ENCODE data around the gene VARS2.

VARS2 gene

DNA sequence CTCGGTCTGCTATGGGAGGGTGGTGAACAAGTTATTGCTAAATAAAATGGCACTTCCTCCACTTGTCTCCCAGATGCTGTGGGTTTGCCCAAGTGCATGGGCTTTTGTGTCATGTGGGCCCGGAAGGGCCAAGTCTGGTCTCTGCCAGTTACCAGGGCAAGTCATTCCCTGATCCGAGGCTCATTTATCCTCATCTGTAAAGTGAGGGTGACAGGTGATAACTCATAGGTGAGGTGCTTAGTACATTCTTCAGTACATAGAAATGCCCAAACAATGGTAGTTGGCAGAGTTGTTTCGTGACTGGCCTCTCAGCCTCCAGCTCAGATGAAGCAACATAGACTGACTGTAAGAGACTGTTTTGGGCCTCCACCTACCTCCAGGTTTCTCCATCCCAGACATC, 24.7 kb downstream of the VARS2 start:
- Mint-ChIP-seq H3K4me1 (peaks cover 0 to 5% of the 10 kb centered on the region in 2 donors), H3K27me3 (peaks cover 68 to 81% of the 10 kb centered on the region in 2 donors), H3K4me3 (no peak overlapping the region), H3K27ac (no peak overlapping the region), H3K9me3 (no peaks in the 10 kb centered on the region), H3K36me3 (no peaks in the 10 kb centered on the region)
- ATAC-seq (replicated peaks) (no peak), DNase-seq (no peak)

DNA sequence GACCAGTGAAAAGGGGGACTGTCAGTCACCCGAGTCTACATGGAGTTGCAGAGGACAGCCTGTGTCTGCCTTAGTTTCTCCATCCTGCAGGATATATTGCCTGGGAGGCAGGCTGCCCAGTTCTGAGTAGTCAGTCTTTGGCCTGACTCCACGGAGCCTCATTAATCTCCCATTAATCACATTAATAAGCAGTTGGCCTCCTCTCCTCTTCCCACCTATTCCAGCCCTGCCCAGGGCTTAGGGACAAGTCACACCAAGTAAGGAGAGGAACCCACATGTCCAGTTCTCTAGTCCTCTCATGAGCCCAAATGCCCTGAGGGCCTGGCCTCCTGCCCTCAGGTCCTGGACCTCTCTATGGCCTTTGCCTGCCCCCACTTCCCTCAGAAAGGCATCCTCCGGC, 25.4 kb downstream of the VARS2 start:
- Mint-ChIP-seq H3K4me3 (no peak overlapping the region), H3K36me3 (no peaks in the 10 kb centered on the region), H3K27ac (no peak overlapping the region), H3K27me3 (peaks cover 74 to 88% of the 10 kb centered on the region in 2 donors), H3K4me1 (peaks cover 0 to 5% of the 10 kb centered on the region in 2 donors), H3K9me3 (no peaks in the 10 kb centered on the region)
- DNase-seq (no peak), ATAC-seq (replicated peaks) (no peak)

DNA sequence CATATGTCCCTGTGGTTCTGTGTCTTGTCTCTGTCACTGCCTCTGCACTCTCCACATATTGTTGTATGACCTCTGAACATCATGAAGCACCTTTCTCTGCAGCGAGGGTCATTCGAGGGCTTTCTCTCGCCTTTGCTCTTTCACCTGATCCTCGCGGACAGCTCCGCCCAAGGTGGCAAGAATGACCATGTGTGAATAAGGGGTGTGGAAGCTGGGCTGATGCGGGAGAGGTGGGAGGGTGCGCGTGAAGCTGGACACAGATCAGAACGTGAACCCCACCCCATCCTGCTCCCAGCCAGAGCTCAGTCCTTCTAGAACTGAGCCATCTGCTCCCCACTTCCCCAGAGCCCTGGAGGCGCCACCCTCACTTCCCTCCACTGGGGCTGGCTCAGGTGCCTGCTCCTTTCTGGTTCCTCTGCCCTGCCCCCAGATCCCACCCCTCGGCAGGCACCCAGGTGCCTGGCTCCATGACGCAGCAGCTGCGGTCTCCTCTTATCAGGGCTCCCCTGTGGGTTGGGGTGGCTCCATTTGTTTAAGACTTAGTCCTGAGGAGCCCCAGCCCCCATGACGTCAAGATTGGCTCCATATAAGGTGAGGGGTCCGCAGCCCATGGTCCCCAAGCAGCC, 26.4 kb downstream of the VARS2 start, which contains the start of gene MUCL3:
Gene MUCL3, plus strand, starts transcription at position 613 of the 626 bp plus-strand sequence. CDS start 27 bp downstream, outside the sequence.
- Mint-ChIP-seq H3K27ac (no peak within 1 kb of the TSS), H3K36me3 (no peaks in the 10 kb centered on the region), H3K9me3 (no peaks in the 10 kb centered on the region), H3K4me1 (peaks cover 0 to 5% of the 10 kb centered on the region in 2 donors), H3K27me3 (peaks cover 66 to 84% of the 10 kb centered on the region in 2 donors), H3K4me3 (no peak within 1 kb of the TSS)
- DNase-seq (no peak), ATAC-seq (replicated peaks) (no peak)

DNA sequence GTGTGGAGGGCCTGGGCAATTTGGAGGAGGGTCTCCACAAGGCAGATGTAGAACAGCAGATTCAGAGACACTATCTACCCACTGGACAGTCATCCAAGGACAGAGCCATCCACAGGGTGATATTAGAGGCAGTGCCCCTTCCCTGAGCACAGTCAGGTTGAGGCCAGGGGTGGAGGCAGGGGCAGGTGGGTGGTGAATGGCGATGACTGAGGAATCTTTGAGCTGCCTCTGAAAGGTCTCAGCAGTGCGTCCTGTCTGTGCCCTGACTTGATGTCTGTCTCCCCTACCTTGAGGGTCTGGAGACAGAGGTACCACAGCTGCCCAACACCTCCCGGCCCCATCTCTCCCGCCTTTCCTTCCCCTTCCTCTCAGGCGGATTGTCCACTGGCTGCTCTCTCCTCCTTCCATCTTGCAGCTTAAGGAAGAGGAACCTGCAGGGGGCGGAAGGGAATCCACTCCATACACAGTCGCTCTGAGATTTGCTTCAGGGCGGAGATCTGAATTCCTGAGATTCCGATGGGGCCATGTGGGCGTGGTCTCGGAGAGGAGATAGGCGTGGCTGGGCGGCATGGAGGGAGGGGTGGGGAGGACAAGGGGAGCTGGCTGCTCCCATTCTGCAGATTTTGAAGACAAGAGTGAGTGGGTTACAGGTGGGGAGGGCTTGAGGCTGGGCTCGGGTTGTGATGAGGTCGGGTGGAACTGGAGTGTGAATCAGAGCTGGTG, 28.5 kb downstream of the VARS2 start:
- no peaks in the 10 kb centered on the region for H3K9me3 Mint-ChIP-seq
- no peaks in the 10 kb centered on the region for H3K36me3 Mint-ChIP-seq
- no peak for DNase-seq
- peaks cover 54 to 71% of the 10 kb centered on the region in 2 donors for H3K27me3 Mint-ChIP-seq
- ATAC-seq (replicated peaks) = no peak
- no peak overlapping the region for H3K27ac Mint-ChIP-seq
- H3K4me1 Mint-ChIP-seq = peaks cover 0 to 5% of the 10 kb centered on the region in 2 donors
- H3K4me3 Mint-ChIP-seq = no peak overlapping the region

DNA sequence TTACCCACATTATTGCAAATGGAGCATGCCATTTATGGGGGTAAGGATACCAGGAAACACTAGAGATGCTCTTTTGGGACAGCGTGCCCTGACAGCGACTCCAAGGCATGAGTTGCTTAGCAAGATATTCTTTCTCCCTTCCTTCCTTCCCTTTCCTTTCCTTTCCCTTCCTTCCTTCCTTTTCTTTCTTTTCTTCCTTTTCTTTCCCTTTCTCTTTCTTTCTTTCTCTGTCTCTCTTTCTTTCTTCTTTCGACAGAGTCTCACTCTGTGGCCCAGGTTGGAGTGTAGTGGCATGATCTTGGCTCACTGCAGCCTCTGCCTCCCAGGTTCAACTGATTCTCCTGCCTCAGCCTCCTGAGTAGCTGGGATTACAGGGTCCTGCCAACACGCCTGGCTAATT, 30.0 kb downstream of the VARS2 start:
- ATAC-seq (replicated peaks) = no peak
- Mint-ChIP-seq H3K27me3 (peaks cover 57 to 73% of the 10 kb centered on the region in 2 donors), H3K27ac (no peak overlapping the region), H3K4me1 (peaks cover 0 to 5% of the 10 kb centered on the region in 2 donors), H3K4me3 (no peak overlapping the region), H3K9me3 (peaks cover 0 to under 1% of the 10 kb centered on the region in 2 donors), H3K36me3 (peaks cover 6% of the 10 kb centered on the region in 2 donors)
- no peak for DNase-seq

DNA sequence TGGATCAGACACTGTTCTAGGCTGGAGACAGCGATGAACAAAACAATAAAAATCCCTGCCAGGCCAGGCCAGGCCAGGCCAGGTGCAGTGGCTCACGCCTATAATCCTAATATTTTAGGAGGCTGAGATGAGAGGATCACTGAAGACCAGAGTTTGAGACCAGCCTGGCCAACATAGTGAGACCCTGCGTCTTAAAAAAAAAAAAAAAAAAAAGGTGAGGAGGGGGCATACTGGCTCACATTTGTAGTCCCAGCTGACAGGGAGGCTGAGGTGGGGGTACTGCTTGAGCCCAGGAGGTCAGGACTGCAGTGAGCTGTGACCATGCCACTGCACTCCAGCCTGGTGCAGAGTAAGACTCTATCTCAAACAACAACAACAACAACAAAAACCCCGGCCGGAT, 31.2 kb downstream of the VARS2 start:
- Mint-ChIP-seq H3K9me3 (peaks cover 9% of the 10 kb centered on the region in 2 donors), H3K4me1 (peaks cover 0 to 1% of the 10 kb centered on the region in 2 donors), H3K36me3 (peaks cover 12 to 17% of the 10 kb centered on the region in 2 donors), H3K27me3 (peaks cover 64 to 78% of the 10 kb centered on the region in 2 donors), H3K27ac (no peak overlapping the region), H3K4me3 (no peak overlapping the region)
- DNase-seq (no peak), ATAC-seq (replicated peaks) (no peak)

DNA sequence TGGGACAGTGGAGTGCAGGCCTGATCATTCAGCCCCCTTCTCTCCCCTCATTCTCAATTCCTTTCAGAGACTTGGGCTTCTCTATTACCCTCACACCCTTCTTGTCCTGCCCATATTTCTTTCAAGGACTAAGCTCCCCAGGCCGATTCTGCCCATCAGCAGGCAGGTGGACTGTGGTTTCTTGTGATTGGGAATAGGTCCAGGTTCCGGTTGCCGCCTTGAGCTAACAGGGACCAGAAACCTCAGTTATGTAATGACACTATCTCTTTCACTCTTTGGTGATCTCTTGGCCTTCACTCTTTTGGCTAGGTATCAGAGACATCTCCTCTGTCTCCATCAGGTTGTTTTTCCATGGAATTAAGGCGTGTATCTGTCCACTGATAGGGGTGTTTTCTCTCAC, 33.2 kb downstream of the VARS2 start:
- Mint-ChIP-seq H3K27ac (no peak overlapping the region), H3K4me1 (peaks cover 10% of the 10 kb centered on the region in 2 donors), H3K4me3 (no peak overlapping the region), H3K27me3 (peaks cover 66 to 78% of the 10 kb centered on the region in 2 donors), H3K9me3 (peaks cover 20 to 21% of the 10 kb centered on the region in 2 donors), H3K36me3 (peaks cover 15 to 33% of the 10 kb centered on the region in 2 donors)
- DNase-seq (no peak), ATAC-seq (replicated peaks) (no peak)

DNA sequence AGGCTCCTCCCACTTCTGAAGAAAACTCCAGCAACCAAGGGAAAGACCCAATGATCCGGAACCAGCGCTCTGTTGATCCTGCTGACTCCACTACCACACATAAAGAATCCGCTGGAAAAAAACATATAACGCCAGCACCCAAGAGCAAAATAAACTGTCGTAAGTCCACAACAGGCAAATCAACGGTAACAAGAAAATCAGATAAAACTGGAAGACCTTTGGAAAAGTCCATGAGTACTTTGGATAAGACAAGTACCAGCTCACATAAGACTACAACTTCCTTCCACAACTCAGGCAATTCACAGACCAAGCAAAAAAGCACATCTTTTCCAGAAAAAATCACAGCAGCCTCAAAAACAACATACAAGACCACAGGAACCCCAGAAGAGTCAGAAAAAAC, 34.8 kb downstream of the VARS2 start:
- Mint-ChIP-seq H3K27me3 (peaks cover 62 to 72% of the 10 kb centered on the region in 2 donors), H3K36me3 (peaks cover 15 to 33% of the 10 kb centered on the region in 2 donors), H3K4me3 (no peak overlapping the region), H3K4me1 (peaks cover 13 to 16% of the 10 kb centered on the region in 2 donors), H3K27ac (no peak overlapping the region), H3K9me3 (peaks cover 20 to 21% of the 10 kb centered on the region in 2 donors)
- no peak for DNase-seq
- no peak for ATAC-seq (replicated peaks)

DNA sequence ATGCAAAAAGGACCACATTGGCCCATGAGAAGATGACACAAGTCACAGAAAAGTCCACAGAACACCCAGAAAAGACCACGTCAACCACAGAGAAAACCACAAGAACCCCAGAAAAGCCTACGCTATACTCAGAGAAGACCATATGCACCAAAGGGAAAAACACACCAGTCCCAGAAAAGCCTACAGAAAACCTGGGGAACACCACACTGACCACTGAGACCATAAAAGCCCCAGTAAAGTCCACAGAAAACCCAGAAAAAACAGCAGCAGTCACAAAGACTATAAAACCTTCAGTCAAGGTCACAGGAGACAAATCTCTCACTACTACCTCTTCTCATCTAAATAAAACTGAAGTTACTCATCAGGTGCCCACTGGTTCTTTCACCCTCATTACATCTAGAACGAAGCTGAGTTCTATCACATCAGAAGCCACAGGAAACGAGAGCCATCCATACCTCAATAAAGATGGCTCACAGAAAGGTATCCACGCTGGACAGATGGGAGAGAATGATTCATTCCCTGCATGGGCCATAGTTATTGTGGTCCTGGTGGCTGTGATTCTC, 38.0 kb downstream of the VARS2 start:
- Mint-ChIP-seq H3K27me3 (peaks cover 59 to 61% of the 10 kb centered on the region in 2 donors), H3K9me3 (peaks cover 20 to 21% of the 10 kb centered on the region in 2 donors), H3K4me3 (peak overlapping the region in 1 of 2 donors; percentile 55), H3K27ac (peak overlapping the region; percentile 82), H3K36me3 (peaks cover 15 to 33% of the 10 kb centered on the region in 2 donors), H3K4me1 (peaks cover 22 to 31% of the 10 kb centered on the region in 2 donors)
- peak in 1 of 2 donors; percentile 35 for ATAC-seq (replicated peaks)
- peak; percentile 10 for DNase-seq

DNA sequence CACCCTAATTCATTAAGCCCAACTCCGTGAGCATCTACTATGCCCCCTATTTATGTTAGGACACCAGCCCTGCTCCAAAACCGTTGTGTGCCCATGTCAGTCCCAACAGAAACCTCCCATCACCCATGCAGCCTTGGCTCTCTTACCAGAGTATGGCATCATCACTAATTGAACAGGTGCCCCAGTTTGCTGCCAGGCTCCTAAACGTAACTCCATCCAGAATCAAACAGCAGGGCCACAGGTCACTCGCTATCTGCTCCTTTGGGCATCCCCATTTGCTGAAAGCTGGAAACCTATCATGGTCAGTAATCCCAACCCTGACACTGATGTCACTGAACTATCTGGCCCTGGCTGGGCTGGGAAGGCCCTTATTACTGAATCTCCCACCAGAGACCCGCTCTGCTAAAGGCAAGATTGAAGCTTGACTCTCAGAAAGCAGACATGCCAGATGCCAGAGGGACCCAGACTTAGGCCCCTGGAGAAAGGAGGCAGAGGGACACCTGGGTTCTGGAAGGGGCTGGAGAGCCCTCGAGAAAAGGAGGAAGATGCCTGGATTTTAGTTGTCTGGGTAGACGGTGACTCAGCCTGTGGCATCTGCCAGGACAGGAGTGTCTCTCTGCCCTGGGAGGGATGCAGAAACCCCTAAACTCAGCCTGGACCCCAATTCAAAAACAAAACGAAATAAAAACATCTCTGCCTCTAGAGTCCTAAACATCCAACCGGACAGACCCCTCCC, 40.8 kb downstream of the VARS2 start:
- peak overlapping the region; percentile 80 to 85 for H3K4me3 Mint-ChIP-seq
- DNase-seq (no peak), ATAC-seq (replicated peaks) (no peak)
- H3K9me3 Mint-ChIP-seq = peaks cover 14 to 16% of the 10 kb centered on the region in 2 donors
- peaks cover 48 to 50% of the 10 kb centered on the region in 2 donors for H3K27me3 Mint-ChIP-seq
- peaks cover 22 to 31% of the 10 kb centered on the region in 2 donors for H3K4me1 Mint-ChIP-seq
- H3K36me3 Mint-ChIP-seq = peaks cover 7 to 21% of the 10 kb centered on the region in 2 donors
- peak overlapping the region; percentile 88 for H3K27ac Mint-ChIP-seq

DNA sequence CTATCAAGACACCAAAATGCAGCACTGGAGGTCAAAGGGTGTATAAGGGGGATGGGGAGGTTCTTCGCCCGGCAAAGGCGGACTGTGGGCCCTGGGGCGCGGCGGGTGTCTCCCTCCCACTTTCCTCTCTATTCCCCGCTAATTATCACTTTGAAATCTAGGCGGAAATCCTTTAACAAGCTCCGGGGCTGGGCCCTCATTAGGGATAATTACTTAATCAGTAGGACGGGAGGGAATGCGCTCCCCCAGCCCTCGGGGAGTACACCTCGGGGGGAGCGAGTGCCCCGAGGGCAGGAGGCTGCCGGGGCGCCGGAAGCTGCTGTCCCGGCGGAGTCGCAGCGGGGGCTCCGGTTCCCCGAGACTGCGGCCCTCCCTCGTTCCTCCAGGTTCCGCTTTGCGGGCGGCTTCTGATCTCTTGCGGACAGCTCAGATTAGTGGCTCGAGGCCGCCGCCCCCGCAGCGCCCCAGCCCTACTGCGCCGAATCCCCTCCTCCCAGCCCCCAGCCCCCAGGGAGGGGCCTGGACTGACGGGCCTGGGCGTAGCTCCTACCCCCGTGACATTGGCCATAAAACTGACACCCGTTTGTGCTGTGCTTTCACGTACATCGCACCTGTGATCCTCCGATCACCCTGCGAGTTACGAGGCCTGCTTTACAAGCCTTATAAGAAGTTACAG, 41.5 kb downstream of the VARS2 start:
- Mint-ChIP-seq H3K4me1 (peaks cover 22 to 31% of the 10 kb centered on the region in 2 donors), H3K27ac (peak overlapping the region; percentile 88), H3K27me3 (peaks cover 41 to 44% of the 10 kb centered on the region in 2 donors), H3K36me3 (peaks cover 3 to 13% of the 10 kb centered on the region in 2 donors), H3K9me3 (peaks cover 10 to 11% of the 10 kb centered on the region in 2 donors), H3K4me3 (peak overlapping the region; percentile 80 to 85)
- peak; percentile 93 to 96 for ATAC-seq (replicated peaks)
- DNase-seq = peak; percentile 80

DNA sequence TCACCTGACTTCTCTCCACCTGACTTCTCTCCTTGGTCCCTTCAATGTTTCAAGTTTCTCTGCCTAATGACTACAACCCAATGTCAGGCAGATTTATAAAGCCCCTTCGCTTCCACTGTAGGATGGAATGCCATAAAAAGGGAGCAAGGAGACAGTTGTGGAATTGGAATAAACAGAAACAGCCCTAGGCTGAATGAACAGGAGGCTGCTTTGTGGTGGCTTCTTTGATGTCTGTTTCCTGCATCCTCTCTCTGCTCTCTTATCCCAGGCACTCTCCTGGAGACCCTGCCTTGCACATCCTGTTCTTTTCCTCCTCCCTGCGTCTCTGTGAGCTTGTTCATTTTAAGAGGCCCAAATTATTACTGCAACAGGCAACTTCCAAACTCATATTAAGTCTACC, 43.7 kb downstream of the VARS2 start:
- H3K4me3 Mint-ChIP-seq = no peak overlapping the region
- no peak for ATAC-seq (replicated peaks)
- peaks cover 21 to 30% of the 10 kb centered on the region in 2 donors for H3K27me3 Mint-ChIP-seq
- DNase-seq = no peak
- H3K36me3 Mint-ChIP-seq = no peaks in the 10 kb centered on the region
- H3K9me3 Mint-ChIP-seq = no peaks in the 10 kb centered on the region
- peaks cover 12 to 16% of the 10 kb centered on the region in 2 donors for H3K4me1 Mint-ChIP-seq
- no peak overlapping the region for H3K27ac Mint-ChIP-seq

DNA sequence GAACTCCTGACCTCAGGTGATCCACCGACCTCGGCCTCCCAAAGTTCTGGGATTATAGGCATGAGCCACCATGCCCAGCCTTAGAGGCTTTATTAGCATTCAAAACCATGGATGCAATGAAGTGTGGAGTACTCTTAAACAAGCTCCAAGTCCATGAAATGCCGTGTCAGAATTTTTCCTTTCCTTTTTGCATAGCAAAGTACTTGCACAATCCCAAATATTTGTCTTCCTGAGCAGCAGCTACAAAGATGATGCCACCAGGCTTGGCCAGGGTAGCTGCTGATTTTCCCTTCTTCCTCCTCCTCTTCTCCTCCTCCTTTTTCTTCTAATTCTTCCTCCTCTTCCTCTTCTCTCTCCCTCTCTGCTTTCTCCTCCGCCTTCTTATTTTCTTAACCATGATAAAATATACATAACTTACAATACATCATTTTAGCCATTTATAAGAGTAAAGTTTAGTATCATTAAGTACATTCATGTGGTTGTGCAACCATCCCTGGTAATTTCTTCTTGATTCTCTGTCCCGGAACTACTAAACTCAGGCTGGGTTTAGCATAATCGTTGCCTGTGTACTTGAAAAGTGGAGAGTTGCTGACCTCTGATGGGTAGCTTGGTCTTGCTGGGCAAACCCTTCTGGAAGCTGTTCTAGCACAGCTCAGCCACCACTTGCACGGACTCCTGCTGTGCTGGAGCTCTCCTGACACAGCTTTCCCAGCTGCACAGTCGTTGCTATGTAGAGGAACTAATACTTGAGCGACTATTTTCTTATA, 47.1 kb downstream of the VARS2 start:
- Mint-ChIP-seq H3K4me1 (peaks cover 0 to 3% of the 10 kb centered on the region in 2 donors), H3K36me3 (no peaks in the 10 kb centered on the region), H3K4me3 (no peak overlapping the region), H3K27ac (no peak overlapping the region), H3K9me3 (no peaks in the 10 kb centered on the region), H3K27me3 (peaks cover 37 to 47% of the 10 kb centered on the region in 2 donors)
- DNase-seq = no peak
- no peak for ATAC-seq (replicated peaks)
